LNCaP clone FGC (cell line): ENCODE measurements around the gene CHRND.

Source experiments
- DNase-seq: peaks from one replicate; pipeline ENCODE4 v3.0.0-alpha.2; 2011; ENCODE audit warnings: low read depth
- H3K4me3 ChIP-seq: 2 replicates; pipeline ENCODE4 v1.5.1; 2011; ENCODE audit warnings: mild to moderate bottlenecking, low read depth, low read length, control low read depth
- CTCF ChIP-seq: IDR thresholded peaks from 2 replicates; pipeline ENCODE4 v1.5.1; 2012; ENCODE audit warnings: mild to moderate bottlenecking; ENCODE audit not compliant: control insufficient read depth, insufficient read depth; ENCODE audit errors: extremely low read depth

Gene CHRND

GRCh38 chr2:232550354-232551249 lies 24.6 kb downstream of the CHRND start, which contains the start of the genes EIF4E2 and TIGD1:
EIF4E2 (plus strand) TSS chr2:232550689; CDS start chr2:232550725, 36 bp downstream.
TIGD1 (minus strand) TSS chr2:232550557; CDS start chr2:232549882, 675 bp downstream.
- H3K4me3 ChIP-seq: peak within 1 kb of the TSS; percentile 90
- peak; percentile 84 for DNase-seq
- 0 out of 2 replicates have a peak, but pooled peaks have one; percentile 9 for TF ChIP-seq CTCF

- no peak for TF ChIP-seq CTCF
- DNase-seq: no peak
These were observed 25.3 kb downstream of the CHRND start for GRCh38 chr2:232551250-232551638.

GRCh38 chr2:232551776-232552175 lies 25.8 kb downstream of the CHRND start:
- no peak for TF ChIP-seq CTCF
- no peak for DNase-seq
- peak overlapping the region; percentile 90 for H3K4me3 ChIP-seq

More at GRCh38 chr2:232551250-232551638, 25.3 kb downstream of the CHRND start:
- peak overlapping the region; percentile 90 for H3K4me3 ChIP-seq

GRCh38 chr2:232556426-232556825 lies 30.5 kb downstream of the CHRND start:
- no peak for TF ChIP-seq CTCF
- no peak overlapping the region for H3K4me3 ChIP-seq
- DNase-seq: no peak

GRCh38 chr2:232562515-232563151 lies 36.7 kb downstream of the CHRND start:
- no peak overlapping the region for H3K4me3 ChIP-seq

GRCh38 chr2:232563580-232563979 lies 37.6 kb downstream of the CHRND start:
- DNase-seq: no peak
- TF ChIP-seq CTCF: no peak

More at GRCh38 chr2:232562515-232563151, 36.7 kb downstream of the CHRND start:
- DNase-seq: no peak
- TF ChIP-seq CTCF: no peak

More at GRCh38 chr2:232563580-232563979, 37.6 kb downstream of the CHRND start:
- no peak overlapping the region for H3K4me3 ChIP-seq
